Muscle layer of colon (tissue), 2 donors: ENCODE results near the gene ATP6V0C.

Experiments
- H3K27ac ChIP-seq: one replicate; pipeline ENCODE4 v1.7.0; 2013; ENCODE audit warnings: low read depth, mild to moderate bottlenecking, low read length, moderate library complexity
- H3K27me3 ChIP-seq, 2 donors: one replicate each; pipeline ENCODE4 v1.7.0; 2013; ENCODE audit warnings: low read length in 2 of 2, mild to moderate bottlenecking in 2 of 2; ENCODE audit not compliant: insufficient read depth in 2 of 2, control insufficient read depth in 1 of 2
- H3K36me3 ChIP-seq: one replicate; pipeline ENCODE4 v1.7.0; 2013; ENCODE audit warnings: mild to moderate bottlenecking, low read length; ENCODE audit not compliant: insufficient read depth
- H3K4me1 ChIP-seq: one replicate; pipeline ENCODE4 v1.7.0; 2013; ENCODE audit warnings: mild to moderate bottlenecking, low read length; ENCODE audit not compliant: insufficient read depth
- H3K4me3 ChIP-seq, 2 donors: one replicate each; pipeline ENCODE4 v1.7.0; 2013; ENCODE audit warnings: low read length in 2 of 2, low read depth in 1 of 2, mild to moderate bottlenecking in 1 of 2, moderate library complexity in 1 of 2
- H3K9ac ChIP-seq: one replicate; pipeline ENCODE4 v1.7.0; 2013; ENCODE audit warnings: low read length
- H3K9me3 ChIP-seq: one replicate; pipeline ENCODE4 v1.7.0; 2013; ENCODE audit warnings: mild to moderate bottlenecking, low read length
- donor health status: abdominal sarcoma.
- donor health status: Adenocarcinoma of cecum.

The ATP6V0C gene

GRCh38 chr16:2470603-2471015 lies 43.1 kb upstream of the ATP6V0C start:
- peaks cover 22 to 59% of the 10 kb centered on the region in 2 donors for H3K27me3 ChIP-seq
- no peak overlapping the region for H3K27ac ChIP-seq
- H3K9ac ChIP-seq, result no peak overlapping the region
- H3K4me1 ChIP-seq, result peaks cover 9% of the 10 kb centered on the region
- no peaks in the 10 kb centered on the region for H3K9me3 ChIP-seq
- no peaks in the 10 kb centered on the region for H3K36me3 ChIP-seq
- H3K4me3 ChIP-seq, result no peak overlapping the region

GRCh38 chr16:2471016-2471652 lies 42.6 kb upstream of the ATP6V0C start, which contains the start of gene NTN3:
NTN3 (plus strand) TSS chr16:2471297; CDS start chr16:2471702, 405 bp downstream.
- H3K27ac ChIP-seq, result no peak within 1 kb of the TSS
- H3K27me3 ChIP-seq, result peaks cover 22 to 59% of the 10 kb centered on the region in 2 donors
- no peak within 1 kb of the TSS for H3K4me3 ChIP-seq
- no peaks in the 10 kb centered on the region for H3K9me3 ChIP-seq
- H3K9ac ChIP-seq, result no peak within 1 kb of the TSS
- H3K36me3 ChIP-seq, result no peaks in the 10 kb centered on the region
- H3K4me1 ChIP-seq, result peaks cover 14% of the 10 kb centered on the region

- no peak overlapping the region for H3K27ac ChIP-seq
- no peaks in the 10 kb centered on the region for H3K9me3 ChIP-seq
- H3K9ac ChIP-seq, result no peak overlapping the region
- H3K4me3 ChIP-seq, result no peak overlapping the region
- peaks cover 22 to 59% of the 10 kb centered on the region in 2 donors for H3K27me3 ChIP-seq
- peaks cover 15% of the 10 kb centered on the region for H3K4me1 ChIP-seq
- H3K36me3 ChIP-seq, result no peaks in the 10 kb centered on the region
Observed at GRCh38 chr16:2471653-2472487, 41.9 kb upstream of the ATP6V0C start.

GRCh38 chr16:2472488-2472864 lies 41.3 kb upstream of the ATP6V0C start:
- Histone ChIP-seq H3K27ac (no peak overlapping the region), H3K4me1 (peaks cover 15% of the 10 kb centered on the region), H3K4me3 (no peak overlapping the region), H3K36me3 (no peaks in the 10 kb centered on the region), H3K9me3 (no peaks in the 10 kb centered on the region), H3K27me3 (peaks cover 22 to 59% of the 10 kb centered on the region in 2 donors), H3K9ac (no peak overlapping the region)

- Histone ChIP-seq H3K4me3 (no peak overlapping the region), H3K27me3 (peaks cover 22 to 57% of the 10 kb centered on the region in 2 donors), H3K9me3 (no peaks in the 10 kb centered on the region), H3K9ac (no peak overlapping the region), H3K36me3 (no peaks in the 10 kb centered on the region), H3K27ac (no peak overlapping the region), H3K4me1 (peaks cover 14% of the 10 kb centered on the region)
Observed at GRCh38 chr16:2472885-2473445, 40.8 kb upstream of the ATP6V0C start.

GRCh38 chr16:2473446-2473926 lies 40.3 kb upstream of the ATP6V0C start:
- H3K4me1 ChIP-seq, result peaks cover 9% of the 10 kb centered on the region
- no peaks in the 10 kb centered on the region for H3K36me3 ChIP-seq
- no peak overlapping the region for H3K4me3 ChIP-seq
- H3K9me3 ChIP-seq, result no peaks in the 10 kb centered on the region
- peaks cover 22 to 52% of the 10 kb centered on the region in 2 donors for H3K27me3 ChIP-seq
- H3K9ac ChIP-seq, result no peak overlapping the region
- H3K27ac ChIP-seq, result no peak overlapping the region

GRCh38 chr16:2473999-2474876 lies 39.5 kb upstream of the ATP6V0C start:
- Histone ChIP-seq H3K9ac (peak overlapping the region; percentile 33), H3K9me3 (no peaks in the 10 kb centered on the region), H3K4me1 (peaks cover 6% of the 10 kb centered on the region), H3K4me3 (peak overlapping the region; percentile 61 to 83), H3K27me3 (peaks cover 16 to 44% of the 10 kb centered on the region in 2 donors), H3K27ac (peak overlapping the region; percentile 78), H3K36me3 (no peaks in the 10 kb centered on the region)

GRCh38 chr16:2474877-2475412 lies 38.8 kb upstream of the ATP6V0C start, which contains the start of gene TBC1D24:
TBC1D24 (plus strand) TSS chr16:2475127; CDS start chr16:2496149, 21,022 bp downstream.
- no peaks in the 10 kb centered on the region for H3K36me3 ChIP-seq
- H3K9me3 ChIP-seq, result no peaks in the 10 kb centered on the region
- peak within 1 kb of the TSS; percentile 33 for H3K9ac ChIP-seq
- H3K27ac ChIP-seq, result peak within 1 kb of the TSS; percentile 78
- peaks cover 9 to 37% of the 10 kb centered on the region in 2 donors for H3K27me3 ChIP-seq
- peak within 1 kb of the TSS; percentile 61 to 83 for H3K4me3 ChIP-seq
- peaks cover 6% of the 10 kb centered on the region for H3K4me1 ChIP-seq

GRCh38 chr16:2475413-2476344 lies 38.1 kb upstream of the ATP6V0C start:
- peak overlapping the region; percentile 52 to 55 for H3K4me3 ChIP-seq
- H3K4me1 ChIP-seq, result peaks cover 6% of the 10 kb centered on the region
- no peak overlapping the region for H3K9ac ChIP-seq
- peaks cover 2 to 30% of the 10 kb centered on the region in 2 donors for H3K27me3 ChIP-seq
- H3K27ac ChIP-seq, result peak overlapping the region; percentile 12
- no peaks in the 10 kb centered on the region for H3K9me3 ChIP-seq
- no peaks in the 10 kb centered on the region for H3K36me3 ChIP-seq

- H3K4me3 ChIP-seq, result no peak overlapping the region
Observed at GRCh38 chr16:2476345-2476720, 37.4 kb upstream of the ATP6V0C start.

More at GRCh38 chr16:2476345-2476720, 37.4 kb upstream of the ATP6V0C start:
- Histone ChIP-seq H3K9ac (no peak overlapping the region), H3K4me1 (peaks cover 6% of the 10 kb centered on the region), H3K36me3 (no peaks in the 10 kb centered on the region), H3K9me3 (no peaks in the 10 kb centered on the region), H3K27ac (no peak overlapping the region), H3K27me3 (peaks cover 0 to 23% of the 10 kb centered on the region in 2 donors)
